HCT116 (cell line): ENCODE measurements around the gene RANBP1.

Experiments
- CEBPB ChIP-seq: IDR thresholded peaks from 2 replicates; pipeline ENCODE4 v1.6.1; 2012; ENCODE audit warnings: low read depth
- CTCF ChIP-seq, 3 experiments: fragments of 200-600 bp in 1 of 3; sonication (generic) in 1 of 3; IDR thresholded peaks in 2 of 3; conservative IDR thresholded peaks in 1 of 3; 2 replicates each; pipeline ENCODE4 v1.5.1; 2012 to 2017; ENCODE audit warnings: low read depth in 2 of 3, low read length in 2 of 3, antibody characterized with exemption in 1 of 3, borderline replicate concordance in 1 of 3, control low read depth in 1 of 3, mild to moderate bottlenecking in 1 of 3, mixed read lengths in 1 of 3, mixed run types in 1 of 3, moderate library complexity in 1 of 3; ENCODE audit not compliant: insufficient read depth in 1 of 3
- EZH2phosphoT487 ChIP-seq: fragments of 200-600 bp; IDR thresholded peaks from 2 replicates; pipeline ENCODE4 v1.6.1; 2018; ENCODE audit warnings: antibody characterized with exemption, borderline replicate concordance
- JUND ChIP-seq: IDR thresholded peaks from 2 replicates; pipeline ENCODE4 v1.6.1; 2012
- POLR2A ChIP-seq: IDR thresholded peaks from 2 replicates; pipeline ENCODE4 v1.7.0; 2011; ENCODE audit warnings: borderline replicate concordance; ENCODE audit not compliant: insufficient read depth, insufficient read length; ENCODE audit errors: extremely low read depth
- POLR2AphosphoS5 ChIP-seq: IDR thresholded peaks from 2 replicates; pipeline ENCODE4 v1.6.1; 2011; ENCODE audit warnings: mild to moderate bottlenecking, low read depth, low read length, moderate library complexity
- RAD21 ChIP-seq: IDR thresholded peaks from 2 replicates; pipeline ENCODE4 v1.6.1; 2012; ENCODE audit warnings: low read depth, mild to moderate bottlenecking
- YY1 ChIP-seq: IDR thresholded peaks from 2 replicates; pipeline ENCODE4 v1.6.1; 2011; ENCODE audit warnings: low read length, low read depth, moderate library complexity, mild to moderate bottlenecking; ENCODE audit not compliant: insufficient replicate concordance; ENCODE audit errors: extremely low read depth

GRCh38 chr22:20071524-20071972 lies 44.4 kb upstream of the RANBP1 start:
- no peak for TF ChIP-seq CTCF (IDR thresholded peaks at IDR 0.05 in 2 of 3, conservative IDR thresholded peaks at IDR 0.05 in 1 of 3; ENCODE audit: borderline replicate concordance in 1 of 3, insufficient read depth in 1 of 3, low read depth in 2 of 3, low read length in 2 of 3)
- TF ChIP-seq RAD21 = no peak
- TF ChIP-seq EZH2phosphoT487 = no peak
- TF ChIP-seq POLR2A = no peak
- no peak for TF ChIP-seq POLR2AphosphoS5
- no peak for TF ChIP-seq YY1
- no peak for TF ChIP-seq CEBPB
- no peak for TF ChIP-seq JUND
